KMS-11 (cell line): ENCODE results near the gene INPP5D.

ENCODE experiments used
- H2AFZ ChIP-seq: fragments of 200-600 bp; sonication (generic); 2 replicates; pipeline ENCODE4 v1.6.1; 2016; ENCODE audit warnings: antibody characterized with exemption, mixed run types, low read depth
- H3K27ac ChIP-seq: fragments of 200-600 bp; sonication (generic); 2 replicates; pipeline ENCODE4 v1.6.1; 2016; ENCODE audit warnings: mild to moderate bottlenecking, mixed run types
- H3K27me3 ChIP-seq: fragments of 200-600 bp; sonication (generic); 2 replicates; pipeline ENCODE4 v1.6.1; 2017; ENCODE audit warnings: mild to moderate bottlenecking, low read depth, mixed run types, moderate library complexity; ENCODE audit not compliant: insufficient read depth
- H3K36me3 ChIP-seq: fragments of 200-600 bp; sonication (generic); 2 replicates; pipeline ENCODE4 v1.6.1; 2017; ENCODE audit warnings: mild to moderate bottlenecking, mixed run types; ENCODE audit not compliant: insufficient read depth
- H3K4me1 ChIP-seq: fragments of 200-600 bp; sonication (generic); 2 replicates; pipeline ENCODE4 v1.6.1; 2016; ENCODE audit warnings: mild to moderate bottlenecking, low read depth, mixed run types; ENCODE audit not compliant: poor library complexity, severe bottlenecking
- H3K4me2 ChIP-seq: fragments of 200-600 bp; sonication (generic); 2 replicates; pipeline ENCODE4 v1.7.0; 2016; ENCODE audit warnings: mild to moderate bottlenecking, mixed run types
- H3K4me3 ChIP-seq: fragments of 200-600 bp; sonication (generic); IDR thresholded peaks from 2 replicates; pipeline ENCODE4 v1.6.1; 2017; ENCODE audit warnings: low read depth, low read length, mixed read lengths; ENCODE audit not compliant: insufficient read depth
- H3K79me2 ChIP-seq: fragments of 200-600 bp; sonication (generic); 2 replicates; pipeline ENCODE4 v1.6.1; 2016; ENCODE audit warnings: low read depth, mixed run types; ENCODE audit not compliant: insufficient read depth
- H3K9ac ChIP-seq: fragments of 200-600 bp; sonication (generic); 2 replicates; pipeline ENCODE4 v1.6.1; 2016; ENCODE audit warnings: mild to moderate bottlenecking, mixed run types
- H4K20me1 ChIP-seq: fragments of 200-600 bp; sonication (generic); 2 replicates; pipeline ENCODE4 v1.6.1; 2016; ENCODE audit warnings: mild to moderate bottlenecking, mixed run types; ENCODE audit not compliant: insufficient read depth
- CTCF ChIP-seq: fragments of 200-600 bp; sonication (generic); conservative IDR thresholded peaks from 2 replicates; pipeline ENCODE4 v1.6.1; 2017; ENCODE audit warnings: low read depth, mild to moderate bottlenecking, antibody characterized with exemption, low read length, moderate library complexity, mixed read lengths

The INPP5D gene

GRCh38 chr2:233053928-233054784 lies 6.0 kb upstream of the INPP5D start:
- H3K27ac ChIP-seq, result no peak overlapping the region
- peak overlapping the region; percentile 51; the same call in 1 of the 2 replicates for H3K4me2 ChIP-seq
- no peaks in the 10 kb centered on the region for H3K79me2 ChIP-seq
- H3K4me3 ChIP-seq, result no peak overlapping the region
- no peaks in the 10 kb centered on the region for H3K27me3 ChIP-seq
- no peaks in the 10 kb centered on the region for H4K20me1 ChIP-seq
- H3K9ac ChIP-seq, result no peak overlapping the region
- no peaks in the 10 kb centered on the region for H3K36me3 ChIP-seq
- H2AFZ ChIP-seq, result peak overlapping the region; percentile 71
- peak; percentile 97 for TF ChIP-seq CTCF
- H3K4me1 ChIP-seq, result no peaks in the 10 kb centered on the region

- H3K9ac ChIP-seq, result no peak overlapping the region
- no peak overlapping the region for H3K4me2 ChIP-seq
- no peak for TF ChIP-seq CTCF
- H3K27ac ChIP-seq, result no peak overlapping the region
- H3K4me3 ChIP-seq, result no peak overlapping the region
- no peak overlapping the region for H2AFZ ChIP-seq
- H3K79me2 ChIP-seq, result peaks cover 1% of the 10 kb centered on the region; the same call in 1 of the 2 replicates
- no peaks in the 10 kb centered on the region for H3K36me3 ChIP-seq
- H3K4me1 ChIP-seq, result peaks cover 6% of the 10 kb centered on the region
- no peaks in the 10 kb centered on the region for H3K27me3 ChIP-seq
- H4K20me1 ChIP-seq, result no peaks in the 10 kb centered on the region
Observed at GRCh38 chr2:233055362-233055761, 4.8 kb upstream of the INPP5D start.

GRCh38 chr2:233056961-233057605 lies 3.1 kb upstream of the INPP5D start:
- Histone ChIP-seq H3K4me1 (peaks cover 14% of the 10 kb centered on the region), H2AFZ (no peak overlapping the region), H4K20me1 (no peaks in the 10 kb centered on the region), H3K79me2 (peaks cover 15% of the 10 kb centered on the region; the same call in 1 of the 2 replicates), H3K27me3 (no peaks in the 10 kb centered on the region), H3K27ac (no peak overlapping the region), H3K4me2 (no peak overlapping the region), H3K4me3 (no peak overlapping the region), H3K9ac (no peak overlapping the region), H3K36me3 (no peaks in the 10 kb centered on the region)
- TF ChIP-seq CTCF, result no peak

GRCh38 chr2:233058717-233059546 lies 1.2 kb upstream of the INPP5D start:
- Histone ChIP-seq H2AFZ (no peak overlapping the region), H3K4me2 (peak overlapping the region; percentile 76; the same call in 1 of the 2 replicates)

More at GRCh38 chr2:233058717-233059546, 1.2 kb upstream of the INPP5D start:
- Histone ChIP-seq H3K36me3 (no peaks in the 10 kb centered on the region), H3K27ac (no peak overlapping the region), H3K27me3 (no peaks in the 10 kb centered on the region), H3K79me2 (peaks cover 15% of the 10 kb centered on the region; the same call in 1 of the 2 replicates), H3K4me1 (peaks cover 18% of the 10 kb centered on the region), H3K9ac (no peak overlapping the region), H4K20me1 (no peaks in the 10 kb centered on the region), H3K4me3 (no peak overlapping the region)
- no peak for TF ChIP-seq CTCF
